Gastroesophageal sphincter (tissue), 3 donors: ENCODE measurements around the gene VCL.

Experiments used
- CTCF ChIP-seq, 4 experiments: fragments of 200-600 bp in 2 of 4; fragments of 450-650 bp in 2 of 4; sonication (generic) in 1 of 4; IDR thresholded peaks; one replicate each; pipeline ENCODE4 v1.5.1; 2017 to 2019; ENCODE audit warnings: antibody characterized with exemption in 4 of 4, mild to moderate bottlenecking in 2 of 4, moderate library complexity in 2 of 4
- POLR2AphosphoS5 ChIP-seq: sonication (generic); formaldehyde crosslinking; IDR thresholded peaks from one replicate; pipeline ENCODE4 v1.6.1; 2017; ENCODE audit warnings: antibody characterized with exemption

DNA sequence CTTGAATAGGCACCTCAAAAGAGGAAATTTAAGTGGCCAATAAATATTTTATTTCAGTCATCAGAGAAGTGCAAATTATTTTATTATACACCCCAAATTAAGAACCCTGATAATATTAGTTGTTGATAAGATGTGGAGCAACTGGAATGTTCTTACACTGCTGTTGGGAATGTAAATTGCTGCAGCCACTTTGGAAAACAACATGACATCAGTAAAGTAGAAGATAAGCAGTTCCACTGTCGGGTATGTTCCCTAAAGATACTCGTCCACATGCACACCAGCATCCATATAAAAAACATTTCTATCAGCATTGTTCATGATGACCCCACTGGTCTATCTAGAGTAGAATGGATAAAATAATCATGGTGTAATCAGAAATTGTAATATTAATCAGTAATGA, 46.5 kb downstream of the VCL start:
- TF ChIP-seq CTCF (IDR thresholded peaks at IDR 0.05) (no peak), POLR2AphosphoS5 (no peak)
